CD4-positive, alpha-beta T cell treated with Interleukin-6 at 100 ng/mL for 8 hours (primary cell): ENCODE measurements around the gene MRPL1.
"Not testable (repeated sequence)": the region's sequence is repeated elsewhere in the genome, so short reads cannot be mapped to it uniquely, and the experiment has no call there.

Experiments
- DNase-seq: peaks from one replicate; pipeline ENCODE4 v3.0.0-alpha.2; 2020; ENCODE audit warnings: mixed read lengths, low spot score

Gene MRPL1

GRCh38 chr4:77982900-77983540 lies 120.4 kb downstream of the MRPL1 start:
- not testable (repeated sequence) for DNase-seq

GRCh38 chr4:77983612-77984311 lies 121.1 kb downstream of the MRPL1 start:
- not testable (repeated sequence) for DNase-seq

- no peak for DNase-seq
Observed at GRCh38 chr4:77989968-77990367, 127.3 kb downstream of the MRPL1 start.

- no peak for DNase-seq
Observed at GRCh38 chr4:77990456-77990855, 127.8 kb downstream of the MRPL1 start.

GRCh38 chr4:77990904-77991358 lies 128.3 kb downstream of the MRPL1 start:
- no peak for DNase-seq

- no peak for DNase-seq
Observed at GRCh38 chr4:77992581-77992980, 130.0 kb downstream of the MRPL1 start.

- no peak for DNase-seq
Observed at GRCh38 chr4:77994194-77994721, 131.6 kb downstream of the MRPL1 start.

GRCh38 chr4:77996076-77996475 lies 133.4 kb downstream of the MRPL1 start:
- no peak for DNase-seq

- no peak for DNase-seq
Observed at GRCh38 chr4:78001531-78001930, 138.9 kb downstream of the MRPL1 start.

GRCh38 chr4:78002260-78002659 lies 139.6 kb downstream of the MRPL1 start:
- no peak for DNase-seq
